Memory B cell (primary cell): ENCODE results near the gene DCAF8.

Experiments
- ATAC-seq: fragments of 150-1000 bp; cut with Tn5 transposase; 2 replicates; pipeline ENCODE4 v1.10.0; 2021; ENCODE audit warnings: low read depth, mild to moderate bottlenecking, moderate library complexity
- DNase-seq, 2 donors: peaks; one replicate each; pipeline ENCODE4 v3.0.0; 2022; ENCODE audit warnings: low spot score in 2 of 2
- H3K27ac Mint-ChIP-seq: one replicate; pipeline ENCODE4 v1.8.0; 2022; ENCODE audit warnings: mild to moderate bottlenecking, moderate library complexity, mixed read lengths
- H3K27me3 Mint-ChIP-seq: one replicate; pipeline ENCODE4 v1.8.0; 2022; ENCODE audit warnings: mixed read lengths
- H3K36me3 Mint-ChIP-seq: one replicate; pipeline ENCODE4 v1.8.0; 2022; ENCODE audit warnings: mild to moderate bottlenecking, mixed read lengths
- H3K4me1 Mint-ChIP-seq: one replicate; pipeline ENCODE4 v1.8.0; 2022; ENCODE audit warnings: mixed read lengths
- H3K4me3 Mint-ChIP-seq: one replicate; pipeline ENCODE4 v1.8.0; 2022; ENCODE audit warnings: mild to moderate bottlenecking, moderate library complexity, mixed read lengths
- H3K9me3 Mint-ChIP-seq: one replicate; pipeline ENCODE4 v1.8.0; 2022; ENCODE audit warnings: mixed read lengths

The DCAF8 gene

GRCh38 chr1:160226623-160227022 is 35.7 kb downstream of the DCAF8 start:
- Mint-ChIP-seq H3K27me3 (no peaks in the 10 kb centered on the region), H3K36me3 (peaks cover 35% of the 10 kb centered on the region), H3K4me3 (no peak overlapping the region), H3K9me3 (no peaks in the 10 kb centered on the region), H3K27ac (no peak overlapping the region), H3K4me1 (no peaks in the 10 kb centered on the region)
- ATAC-seq (no peak), DNase-seq (no peak)

GRCh38 chr1:160225345-160225744 is 37.0 kb downstream of the DCAF8 start:
- Mint-ChIP-seq H3K27me3 (no peaks in the 10 kb centered on the region), H3K36me3 (peaks cover 37% of the 10 kb centered on the region), H3K4me3 (no peak overlapping the region), H3K9me3 (no peaks in the 10 kb centered on the region), H3K27ac (no peak overlapping the region), H3K4me1 (no peaks in the 10 kb centered on the region)
- DNase-seq: no peak
- no peak for ATAC-seq

GRCh38 chr1:160224606-160225005 is 37.7 kb downstream of the DCAF8 start:
- Mint-ChIP-seq H3K4me3 (no peak overlapping the region), H3K9me3 (no peaks in the 10 kb centered on the region), H3K4me1 (no peaks in the 10 kb centered on the region), H3K27me3 (no peaks in the 10 kb centered on the region), H3K27ac (no peak overlapping the region), H3K36me3 (peaks cover 35% of the 10 kb centered on the region)
- DNase-seq (no peak), ATAC-seq (no peak)

GRCh38 chr1:160222546-160222945 is 39.8 kb downstream of the DCAF8 start:
- Mint-ChIP-seq H3K27me3 (no peaks in the 10 kb centered on the region), H3K4me3 (no peak overlapping the region)
- ATAC-seq: no peak

GRCh38 chr1:160221089-160221488 is 41.3 kb downstream of the DCAF8 start:
- Mint-ChIP-seq H3K36me3 (peaks cover 30% of the 10 kb centered on the region), H3K4me3 (no peak overlapping the region), H3K4me1 (peaks cover under 1% of the 10 kb centered on the region), H3K9me3 (no peaks in the 10 kb centered on the region), H3K27ac (no peak overlapping the region), H3K27me3 (no peaks in the 10 kb centered on the region)
- no peak for ATAC-seq
- no peak for DNase-seq

More at GRCh38 chr1:160222546-160222945, 39.8 kb downstream of the DCAF8 start:
- peaks cover 26% of the 10 kb centered on the region for H3K36me3 Mint-ChIP-seq
- peak overlapping the region; percentile 66 for H3K27ac Mint-ChIP-seq
- DNase-seq: no peak
- H3K4me1 Mint-ChIP-seq: no peaks in the 10 kb centered on the region
- no peaks in the 10 kb centered on the region for H3K9me3 Mint-ChIP-seq

- no peak overlapping the region for H3K4me3 Mint-ChIP-seq
- peaks cover 2% of the 10 kb centered on the region for H3K4me1 Mint-ChIP-seq
- ATAC-seq (no peak), DNase-seq (no peak)
- H3K27me3 Mint-ChIP-seq: no peaks in the 10 kb centered on the region
- H3K27ac Mint-ChIP-seq: peak overlapping the region; percentile 82
- H3K9me3 Mint-ChIP-seq: no peaks in the 10 kb centered on the region
- H3K36me3 Mint-ChIP-seq: peaks cover 32% of the 10 kb centered on the region
Observed at GRCh38 chr1:160220301-160220700, 42.0 kb downstream of the DCAF8 start.

DNA sequence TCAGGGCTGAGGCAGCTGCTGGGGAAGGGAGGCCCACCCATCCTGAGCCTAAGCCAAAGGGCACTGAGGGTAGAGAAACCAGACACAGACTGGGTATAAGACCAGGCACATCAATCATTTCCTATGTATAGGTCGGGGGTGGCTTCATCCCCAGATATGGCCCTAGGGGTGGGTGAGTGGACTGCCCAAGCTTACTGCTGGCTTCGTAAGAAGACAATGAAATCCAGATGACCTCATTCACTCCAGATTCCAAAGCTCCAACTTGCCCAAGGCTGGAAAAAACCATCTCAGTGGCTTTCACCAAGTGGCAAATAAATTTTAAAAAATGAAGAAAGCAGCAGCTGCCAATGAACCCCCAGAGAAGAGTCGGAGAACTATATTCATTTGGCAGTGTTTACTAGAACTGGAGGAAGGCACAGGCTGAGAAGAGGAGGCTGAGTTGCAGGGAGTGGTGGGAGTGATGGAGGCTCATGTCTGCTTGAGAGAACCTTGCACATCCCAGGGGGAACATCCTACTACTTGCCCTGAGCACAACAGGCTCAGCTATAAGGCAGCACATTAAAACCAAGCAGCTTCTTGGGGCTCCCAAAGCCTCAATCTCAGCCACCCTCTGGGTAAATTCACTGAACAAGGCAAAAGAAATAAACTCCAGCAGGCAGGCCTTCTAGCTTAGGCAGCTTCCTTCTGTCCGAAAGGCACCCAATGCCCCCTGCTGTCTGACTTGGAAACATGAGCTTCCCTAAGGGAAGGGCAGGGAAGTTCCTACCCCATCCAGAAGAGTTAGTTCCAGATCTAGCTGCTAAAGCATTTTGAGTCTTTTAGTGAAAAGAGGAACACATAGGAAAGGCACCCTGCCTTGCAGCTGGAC is 43.1 kb downstream of the DCAF8 start:
- DNase-seq (no peak), ATAC-seq (no peak)
- Mint-ChIP-seq H3K27me3 (no peaks in the 10 kb centered on the region), H3K4me3 (no peak overlapping the region), H3K4me1 (peaks cover 2% of the 10 kb centered on the region), H3K36me3 (peaks cover 34% of the 10 kb centered on the region), H3K9me3 (no peaks in the 10 kb centered on the region), H3K27ac (peak overlapping the region; percentile 82)

GRCh38 chr1:160217481-160218051 is 44.8 kb downstream of the DCAF8 start:
- DNase-seq (no peak), ATAC-seq (no peak)
- Mint-ChIP-seq H3K4me3 (no peak overlapping the region), H3K4me1 (peaks cover 2% of the 10 kb centered on the region), H3K9me3 (no peaks in the 10 kb centered on the region), H3K27ac (peak overlapping the region; percentile 58), H3K36me3 (peaks cover 38% of the 10 kb centered on the region), H3K27me3 (no peaks in the 10 kb centered on the region)

- H3K9me3 Mint-ChIP-seq: no peaks in the 10 kb centered on the region
- H3K4me1 Mint-ChIP-seq: peaks cover 2% of the 10 kb centered on the region
- H3K36me3 Mint-ChIP-seq: peaks cover 43% of the 10 kb centered on the region
- H3K27ac Mint-ChIP-seq: peak overlapping the region; percentile 67
- ATAC-seq (no peak), DNase-seq (no peak)
- no peaks in the 10 kb centered on the region for H3K27me3 Mint-ChIP-seq
- H3K4me3 Mint-ChIP-seq: no peak overlapping the region
Observed at GRCh38 chr1:160216301-160216700, 46.0 kb downstream of the DCAF8 start.

DNA sequence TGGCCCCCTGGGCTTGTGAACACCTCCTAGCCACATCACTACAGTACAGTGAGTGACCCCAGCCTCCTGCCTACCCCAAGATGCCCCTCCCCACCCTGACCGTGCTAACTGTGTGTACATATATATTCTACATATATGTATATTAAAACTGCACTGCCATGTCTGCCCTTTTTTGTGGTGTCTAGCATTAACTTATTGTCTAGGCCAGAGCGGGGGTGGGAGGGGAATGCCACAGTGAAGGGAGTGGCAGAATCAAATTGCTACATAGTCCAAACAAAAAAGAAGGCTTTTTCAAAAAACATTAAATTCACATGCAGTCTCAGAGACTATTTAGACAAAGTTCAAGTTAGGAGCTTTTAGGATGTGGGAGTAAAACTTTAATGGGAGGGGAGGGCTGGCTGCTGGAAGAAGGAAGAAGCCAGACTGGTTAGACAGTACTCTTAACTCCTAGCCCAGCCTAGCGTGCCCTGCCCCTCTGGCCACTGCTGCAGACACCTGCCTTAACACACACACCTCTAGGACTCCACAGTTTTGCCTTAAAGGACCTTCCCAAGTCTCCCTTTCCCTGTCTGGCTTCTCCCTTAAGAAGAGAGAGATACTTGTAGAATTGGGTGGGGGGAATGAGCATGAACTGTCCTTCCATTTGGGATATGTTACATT is 47.7 kb downstream of the DCAF8 start:
- H3K9me3 Mint-ChIP-seq: no peaks in the 10 kb centered on the region
- peaks cover 3% of the 10 kb centered on the region for H3K4me1 Mint-ChIP-seq
- DNase-seq (no peak), ATAC-seq (no peak)
- H3K4me3 Mint-ChIP-seq: no peak overlapping the region
- peak overlapping the region; percentile 71 for H3K27ac Mint-ChIP-seq
- H3K36me3 Mint-ChIP-seq: peaks cover 35% of the 10 kb centered on the region
- no peaks in the 10 kb centered on the region for H3K27me3 Mint-ChIP-seq

DNA sequence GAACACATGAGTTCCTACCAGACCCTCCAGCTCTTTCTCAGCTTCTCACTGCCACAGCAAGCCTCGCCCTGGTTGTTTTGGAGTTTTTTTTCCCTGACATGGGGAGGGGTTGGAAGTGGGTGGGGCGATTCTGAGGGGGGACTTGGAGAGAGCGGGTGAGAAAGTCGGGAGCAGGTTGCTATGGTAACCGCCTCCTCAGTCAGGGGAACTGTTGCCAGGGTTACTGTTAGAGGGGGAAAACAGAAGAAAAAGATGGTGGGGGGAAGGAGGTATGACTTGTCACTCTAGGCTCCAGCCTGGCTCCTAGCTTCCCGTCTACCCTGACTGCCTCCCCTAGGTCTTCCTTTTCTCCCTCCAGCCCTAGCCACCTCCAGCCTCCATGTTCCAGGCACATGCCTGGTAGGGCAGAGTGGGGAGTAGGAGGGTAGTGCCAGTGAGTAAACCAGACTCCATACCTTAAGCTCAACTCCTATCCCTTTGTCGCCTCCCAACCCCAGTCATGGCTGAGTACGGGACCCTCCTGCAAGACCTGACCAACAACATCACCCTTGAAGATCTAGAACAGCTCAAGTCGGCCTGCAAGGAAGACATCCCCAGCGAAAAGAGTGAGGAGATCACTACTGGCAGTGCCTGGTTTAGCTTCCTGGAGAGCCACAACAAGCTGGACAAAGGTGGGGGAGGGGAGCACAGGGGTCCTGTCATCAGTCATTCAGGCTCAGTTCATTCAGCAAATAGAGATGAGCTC is 51.1 kb downstream of the DCAF8 start:
- Mint-ChIP-seq H3K9me3 (no peaks in the 10 kb centered on the region), H3K4me1 (peaks cover 34% of the 10 kb centered on the region), H3K27me3 (no peaks in the 10 kb centered on the region), H3K27ac (peak overlapping the region; percentile 90), H3K4me3 (no peak overlapping the region), H3K36me3 (peaks cover 41% of the 10 kb centered on the region)
- no peak for DNase-seq
- ATAC-seq: no peak

DNA sequence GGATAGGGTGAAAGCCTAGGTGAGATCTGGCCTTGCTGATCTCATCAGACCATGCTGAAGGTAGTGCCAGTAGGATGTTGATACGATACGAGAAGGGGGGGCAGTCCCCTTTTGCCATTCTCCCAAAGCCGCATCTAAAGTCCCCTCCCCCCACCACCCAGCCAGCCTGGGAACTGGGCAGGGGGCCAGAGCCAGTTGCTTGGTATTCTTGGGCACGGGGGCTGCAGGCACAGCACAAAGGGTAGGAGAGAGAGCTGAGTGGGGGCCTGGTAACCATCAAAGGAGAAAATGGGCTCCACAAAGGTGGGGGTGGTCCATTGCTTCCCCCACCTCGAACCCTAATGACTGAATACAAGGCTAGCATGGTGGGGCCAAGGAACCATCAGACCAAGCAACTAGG is 51.8 kb downstream of the DCAF8 start:
- H3K9me3 Mint-ChIP-seq: no peaks in the 10 kb centered on the region
- ATAC-seq (no peak), DNase-seq (no peak)
- peak overlapping the region; percentile 90 for H3K27ac Mint-ChIP-seq
- H3K27me3 Mint-ChIP-seq: no peaks in the 10 kb centered on the region
- H3K4me1 Mint-ChIP-seq: peaks cover 34% of the 10 kb centered on the region
- no peak overlapping the region for H3K4me3 Mint-ChIP-seq
- H3K36me3 Mint-ChIP-seq: peaks cover 35% of the 10 kb centered on the region

- H3K36me3 Mint-ChIP-seq: peaks cover 31% of the 10 kb centered on the region
- DNase-seq (no peak), ATAC-seq (no peak)
- H3K4me1 Mint-ChIP-seq: peaks cover 37% of the 10 kb centered on the region
- H3K27me3 Mint-ChIP-seq: no peaks in the 10 kb centered on the region
- H3K4me3 Mint-ChIP-seq: no peak overlapping the region
- peak overlapping the region; percentile 90 for H3K27ac Mint-ChIP-seq
- no peaks in the 10 kb centered on the region for H3K9me3 Mint-ChIP-seq
Observed at GRCh38 chr1:160209321-160210046, 52.9 kb downstream of the DCAF8 start.
